Measurements from ENCODE around the gene CISTR. TPM values are rescaled to one million over a fixed set of nuclear protein-coding genes. Genes with fewer than 3 reads are reported as not detected.

CISTR gene
- total and polyA plus RNA-seq, 2 experiments from 2014 or later: not detected

GRCh38 chr12:53789570-53789969 lies 37.8 kb upstream of the CISTR start:
- Mint-ChIP-seq H3K36me3 (ENCODE audit: low read depth) (no peaks in the 10 kb centered on the region), H3K4me1 (peaks cover 13% of the 10 kb centered on the region), H3K9me3 (no peaks in the 10 kb centered on the region), H3K27ac (no peak overlapping the region), H3K27me3 (ENCODE audit: insufficient read depth, low read depth, poor library complexity) (no peaks in the 10 kb centered on the region), H3K4me3 (no peak overlapping the region)
- Histone ChIP-seq H3K4me3 (no peak overlapping the region), H3K27me3 (ENCODE audit: insufficient read depth) (peaks cover 25% of the 10 kb centered on the region), H3K36me3 (ENCODE audit: insufficient read depth) (no peaks in the 10 kb centered on the region), H3K9me2 (ENCODE audit: insufficient read depth) (no peaks in the 10 kb centered on the region), H3K4me1 (ENCODE audit: insufficient read depth) (no peaks in the 10 kb centered on the region), H3K4me2 (no peak overlapping the region), H3F3A (replicated peaks; ENCODE audit: low read depth) (no peaks in the 10 kb centered on the region), H2AFZ (no peak overlapping the region), H3K79me2 (replicated peaks; ENCODE audit: insufficient read depth) (no peaks in the 10 kb centered on the region), H3K27ac (ENCODE audit: low read depth) (no peak overlapping the region), H4K20me1 (replicated peaks; ENCODE audit: insufficient read depth) (no peaks in the 10 kb centered on the region)
- no peak for DNase-seq (ENCODE audit: low spot score)
- TF ChIP-seq CREB1 (CRISPR knock-in tag; IDR thresholded peaks at IDR 0.05; ENCODE audit: low read depth) (no peak), ZNF114 (CRISPR knock-in tag; IDR thresholded peaks at IDR 0.05) (no peak), ETS1 (IDR thresholded peaks at IDR 0.05) (no peak), JUNB (IDR thresholded peaks at IDR 0.05; ENCODE audit: unreplicated experiment) (no peak), EZH2 (IDR thresholded peaks at IDR 0.05; ENCODE audit: low read depth, unreplicated experiment) (no peak), EZH2phosphoT487 (IDR thresholded peaks at IDR 0.05; ENCODE audit: unreplicated experiment) (no peak), STAT1 (IDR thresholded peaks at IDR 0.05; ENCODE audit: unreplicated experiment) (no peak)
- no peak for ATAC-seq

- H3K4me3 ChIP-seq: no peak overlapping the region
- H3K27ac Mint-ChIP-seq: no peak overlapping the region
- no peaks in the 10 kb centered on the region for H3K9me2 ChIP-seq (ENCODE audit: insufficient read depth)
- no peaks in the 10 kb centered on the region for H3K79me2 ChIP-seq (replicated peaks; ENCODE audit: insufficient read depth)
- H3K27me3 Mint-ChIP-seq (ENCODE audit: insufficient read depth, low read depth, poor library complexity): peaks cover under 1% of the 10 kb centered on the region
- no peaks in the 10 kb centered on the region for H3K4me1 ChIP-seq (ENCODE audit: insufficient read depth)
- H3K36me3 ChIP-seq (ENCODE audit: insufficient read depth): no peaks in the 10 kb centered on the region
- no peak overlapping the region for H3K27ac ChIP-seq (ENCODE audit: low read depth)
- H3K27me3 ChIP-seq (ENCODE audit: insufficient read depth): peaks cover 19% of the 10 kb centered on the region
- no peaks in the 10 kb centered on the region for H4K20me1 ChIP-seq (replicated peaks; ENCODE audit: insufficient read depth)
- no peaks in the 10 kb centered on the region for H3K36me3 Mint-ChIP-seq (ENCODE audit: low read depth)
- H3K4me3 Mint-ChIP-seq: no peak overlapping the region
- H3K4me2 ChIP-seq: no peak overlapping the region
- H3F3A ChIP-seq (replicated peaks; ENCODE audit: low read depth): no peaks in the 10 kb centered on the region
- no peaks in the 10 kb centered on the region for H3K9me3 Mint-ChIP-seq
- peaks cover 13% of the 10 kb centered on the region for H3K4me1 Mint-ChIP-seq
- DNase-seq (ENCODE audit: low spot score): no peak
- ATAC-seq: no peak
- no peak overlapping the region for H2AFZ ChIP-seq
- TF ChIP-seq EZH2phosphoT487 (IDR thresholded peaks at IDR 0.05; ENCODE audit: unreplicated experiment) (no peak), ZNF331 (CRISPR knock-in tag; IDR thresholded peaks at IDR 0.05; ENCODE audit: low read depth) (no peak), NANOG (IDR thresholded peaks at IDR 0.05; ENCODE audit: borderline replicate concordance) (no peak), POLR2AphosphoS5 (IDR thresholded peaks at IDR 0.05; ENCODE audit: low read depth) (no peak), CREB1 (CRISPR knock-in tag; IDR thresholded peaks at IDR 0.05; ENCODE audit: low read depth) (no peak), EZH2 (IDR thresholded peaks at IDR 0.05; ENCODE audit: low read depth, unreplicated experiment) (no peak), STAT1 (IDR thresholded peaks at IDR 0.05; ENCODE audit: unreplicated experiment) (no peak), ETS1 (IDR thresholded peaks at IDR 0.05) (no peak), ZNF114 (CRISPR knock-in tag; IDR thresholded peaks at IDR 0.05) (no peak)
- TF ChIP-seq, protein P1, sequence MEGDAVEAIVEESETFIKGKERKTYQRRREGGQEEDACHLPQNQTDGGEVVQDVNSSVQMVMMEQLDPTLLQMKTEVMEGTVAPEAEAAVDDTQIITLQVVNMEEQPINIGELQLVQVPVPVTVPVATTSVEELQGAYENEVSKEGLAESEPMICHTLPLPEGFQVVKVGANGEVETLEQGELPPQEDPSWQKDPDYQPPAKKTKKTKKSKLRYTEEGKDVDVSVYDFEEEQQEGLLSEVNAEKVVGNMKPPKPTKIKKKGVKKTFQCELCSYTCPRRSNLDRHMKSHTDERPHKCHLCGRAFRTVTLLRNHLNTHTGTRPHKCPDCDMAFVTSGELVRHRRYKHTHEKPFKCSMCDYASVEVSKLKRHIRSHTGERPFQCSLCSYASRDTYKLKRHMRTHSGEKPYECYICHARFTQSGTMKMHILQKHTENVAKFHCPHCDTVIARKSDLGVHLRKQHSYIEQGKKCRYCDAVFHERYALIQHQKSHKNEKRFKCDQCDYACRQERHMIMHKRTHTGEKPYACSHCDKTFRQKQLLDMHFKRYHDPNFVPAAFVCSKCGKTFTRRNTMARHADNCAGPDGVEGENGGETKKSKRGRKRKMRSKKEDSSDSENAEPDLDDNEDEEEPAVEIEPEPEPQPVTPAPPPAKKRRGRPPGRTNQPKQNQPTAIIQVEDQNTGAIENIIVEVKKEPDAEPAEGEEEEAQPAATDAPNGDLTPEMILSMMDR (conservative IDR thresholded peaks at IDR 0.05; ENCODE audit: low read depth in 2 of 2): no peak
- TF ChIP-seq, protein P2, sequence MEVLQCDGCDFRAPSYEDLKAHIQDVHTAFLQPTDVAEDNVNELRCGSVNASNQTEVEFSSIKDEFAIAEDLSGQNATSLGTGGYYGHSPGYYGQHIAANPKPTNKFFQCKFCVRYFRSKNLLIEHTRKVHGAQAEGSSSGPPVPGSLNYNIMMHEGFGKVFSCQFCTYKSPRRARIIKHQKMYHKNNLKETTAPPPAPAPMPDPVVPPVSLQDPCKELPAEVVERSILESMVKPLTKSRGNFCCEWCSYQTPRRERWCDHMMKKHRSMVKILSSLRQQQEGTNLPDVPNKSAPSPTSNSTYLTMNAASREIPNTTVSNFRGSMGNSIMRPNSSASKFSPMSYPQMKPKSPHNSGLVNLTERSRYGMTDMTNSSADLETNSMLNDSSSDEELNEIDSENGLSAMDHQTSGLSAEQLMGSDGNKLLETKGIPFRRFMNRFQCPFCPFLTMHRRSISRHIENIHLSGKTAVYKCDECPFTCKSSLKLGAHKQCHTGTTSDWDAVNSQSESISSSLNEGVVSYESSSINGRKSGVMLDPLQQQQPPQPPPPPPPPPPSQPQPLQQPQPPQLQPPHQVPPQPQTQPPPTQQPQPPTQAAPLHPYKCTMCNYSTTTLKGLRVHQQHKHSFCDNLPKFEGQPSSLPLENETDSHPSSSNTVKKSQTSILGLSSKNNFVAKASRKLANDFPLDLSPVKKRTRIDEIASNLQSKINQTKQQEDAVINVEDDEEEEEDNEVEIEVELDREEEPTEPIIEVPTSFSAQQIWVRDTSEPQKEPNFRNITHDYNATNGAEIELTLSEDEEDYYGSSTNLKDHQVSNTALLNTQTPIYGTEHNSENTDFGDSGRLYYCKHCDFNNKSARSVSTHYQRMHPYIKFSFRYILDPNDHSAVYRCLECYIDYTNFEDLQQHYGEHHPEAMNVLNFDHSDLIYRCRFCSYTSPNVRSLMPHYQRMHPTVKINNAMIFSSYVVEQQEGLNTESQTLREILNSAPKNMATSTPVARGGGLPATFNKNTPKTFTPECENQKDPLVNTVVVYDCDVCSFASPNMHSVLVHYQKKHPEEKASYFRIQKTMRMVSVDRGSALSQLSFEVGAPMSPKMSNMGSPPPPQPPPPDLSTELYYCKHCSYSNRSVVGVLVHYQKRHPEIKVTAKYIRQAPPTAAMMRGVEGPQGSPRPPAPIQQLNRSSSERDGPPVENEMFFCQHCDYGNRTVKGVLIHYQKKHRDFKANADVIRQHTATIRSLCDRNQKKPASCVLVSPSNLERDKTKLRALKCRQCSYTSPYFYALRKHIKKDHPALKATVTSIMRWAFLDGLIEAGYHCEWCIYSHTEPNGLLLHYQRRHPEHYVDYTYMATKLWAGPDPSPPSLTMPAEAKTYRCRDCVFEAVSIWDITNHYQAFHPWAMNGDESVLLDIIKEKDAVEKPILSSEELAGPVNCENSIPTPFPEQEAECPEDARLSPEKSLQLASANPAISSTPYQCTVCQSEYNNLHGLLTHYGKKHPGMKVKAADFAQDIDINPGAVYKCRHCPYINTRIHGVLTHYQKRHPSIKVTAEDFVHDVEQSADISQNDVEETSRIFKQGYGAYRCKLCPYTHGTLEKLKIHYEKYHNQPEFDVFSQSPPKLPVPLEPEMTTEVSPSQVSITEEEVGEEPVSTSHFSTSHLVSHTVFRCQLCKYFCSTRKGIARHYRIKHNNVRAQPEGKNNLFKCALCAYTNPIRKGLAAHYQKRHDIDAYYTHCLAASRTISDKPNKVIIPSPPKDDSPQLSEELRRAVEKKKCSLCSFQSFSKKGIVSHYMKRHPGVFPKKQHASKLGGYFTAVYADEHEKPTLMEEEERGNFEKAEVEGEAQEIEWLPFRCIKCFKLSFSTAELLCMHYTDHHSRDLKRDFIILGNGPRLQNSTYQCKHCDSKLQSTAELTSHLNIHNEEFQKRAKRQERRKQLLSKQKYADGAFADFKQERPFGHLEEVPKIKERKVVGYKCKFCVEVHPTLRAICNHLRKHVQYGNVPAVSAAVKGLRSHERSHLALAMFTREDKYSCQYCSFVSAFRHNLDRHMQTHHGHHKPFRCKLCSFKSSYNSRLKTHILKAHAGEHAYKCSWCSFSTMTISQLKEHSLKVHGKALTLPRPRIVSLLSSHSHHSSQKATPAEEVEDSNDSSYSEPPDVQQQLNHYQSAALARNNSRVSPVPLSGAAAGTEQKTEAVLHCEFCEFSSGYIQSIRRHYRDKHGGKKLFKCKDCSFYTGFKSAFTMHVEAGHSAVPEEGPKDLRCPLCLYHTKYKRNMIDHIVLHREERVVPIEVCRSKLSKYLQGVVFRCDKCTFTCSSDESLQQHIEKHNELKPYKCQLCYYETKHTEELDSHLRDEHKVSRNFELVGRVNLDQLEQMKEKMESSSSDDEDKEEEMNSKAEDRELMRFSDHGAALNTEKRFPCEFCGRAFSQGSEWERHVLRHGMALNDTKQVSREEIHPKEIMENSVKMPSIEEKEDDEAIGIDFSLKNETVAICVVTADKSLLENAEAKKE (CRISPR knock-in tag; IDR thresholded peaks at IDR 0.05): no peak
Observed at GRCh38 chr12:53788892-53789291, 37.1 kb upstream of the CISTR start.

Data from GM23338 (cell line).